ENCODE data around the gene GGT7. TPM values are rescaled to one million over a fixed set of nuclear protein-coding genes. Genes with fewer than 3 reads are reported as not detected.
A peak's percentile ranks its signal among the peaks of the same experiment; 100 is the strongest.

Gene GGT7
- total RNA-seq, 4 donors from 2014 or later = 8.5 to 13.2 (median 11.2) TPM

- peak; percentile 85 for DNase-seq (ENCODE audit: low spot score)
- ATAC-seq (ENCODE audit: low FRiP score) = peak; percentile 61
- peak in 1 of 3 donors; percentile 42 for TF ChIP-seq CTCF (IDR thresholded peaks at IDR 0.05)
Observed at GRCh38 chr20:34874094-34874654, 1.5 kb upstream of the GGT7 start.

GRCh38 chr20:34873583-34874093 lies 982 bp upstream of the GGT7 start:
- no peak for DNase-seq (ENCODE audit: low spot score)
- no peak for TF ChIP-seq CTCF (IDR thresholded peaks at IDR 0.05)
- no peak for ATAC-seq (ENCODE audit: low FRiP score)

- no peak for DNase-seq (ENCODE audit: low spot score)
- ATAC-seq (ENCODE audit: low FRiP score) = no peak
- TF ChIP-seq CTCF (IDR thresholded peaks at IDR 0.05) = no peak
Observed at GRCh38 chr20:34871966-34872621, 562 bp downstream of the GGT7 start.

- ATAC-seq (ENCODE audit: low FRiP score) = no peak
- TF ChIP-seq CTCF (IDR thresholded peaks at IDR 0.05) = no peak
- DNase-seq (ENCODE audit: low spot score) = no peak
Observed at GRCh38 chr20:34871320-34871926, 1.2 kb downstream of the GGT7 start.

GRCh38 chr20:34864216-34864615 lies 8.4 kb downstream of the GGT7 start:
- TF ChIP-seq CTCF (IDR thresholded peaks at IDR 0.05) = no peak
- ATAC-seq (ENCODE audit: low FRiP score) = no peak
- no peak for DNase-seq (ENCODE audit: low spot score)

GRCh38 chr20:34863421-34863965 lies 9.2 kb downstream of the GGT7 start:
- no peak for TF ChIP-seq CTCF (IDR thresholded peaks at IDR 0.05)
- DNase-seq (ENCODE audit: low spot score) (no peak), ATAC-seq (ENCODE audit: low FRiP score) (no peak)

Measured in omental fat pad (tissue), 4 donors.